ENCODE measurements around the gene CARMIL1.

The CARMIL1 gene

DNA sequence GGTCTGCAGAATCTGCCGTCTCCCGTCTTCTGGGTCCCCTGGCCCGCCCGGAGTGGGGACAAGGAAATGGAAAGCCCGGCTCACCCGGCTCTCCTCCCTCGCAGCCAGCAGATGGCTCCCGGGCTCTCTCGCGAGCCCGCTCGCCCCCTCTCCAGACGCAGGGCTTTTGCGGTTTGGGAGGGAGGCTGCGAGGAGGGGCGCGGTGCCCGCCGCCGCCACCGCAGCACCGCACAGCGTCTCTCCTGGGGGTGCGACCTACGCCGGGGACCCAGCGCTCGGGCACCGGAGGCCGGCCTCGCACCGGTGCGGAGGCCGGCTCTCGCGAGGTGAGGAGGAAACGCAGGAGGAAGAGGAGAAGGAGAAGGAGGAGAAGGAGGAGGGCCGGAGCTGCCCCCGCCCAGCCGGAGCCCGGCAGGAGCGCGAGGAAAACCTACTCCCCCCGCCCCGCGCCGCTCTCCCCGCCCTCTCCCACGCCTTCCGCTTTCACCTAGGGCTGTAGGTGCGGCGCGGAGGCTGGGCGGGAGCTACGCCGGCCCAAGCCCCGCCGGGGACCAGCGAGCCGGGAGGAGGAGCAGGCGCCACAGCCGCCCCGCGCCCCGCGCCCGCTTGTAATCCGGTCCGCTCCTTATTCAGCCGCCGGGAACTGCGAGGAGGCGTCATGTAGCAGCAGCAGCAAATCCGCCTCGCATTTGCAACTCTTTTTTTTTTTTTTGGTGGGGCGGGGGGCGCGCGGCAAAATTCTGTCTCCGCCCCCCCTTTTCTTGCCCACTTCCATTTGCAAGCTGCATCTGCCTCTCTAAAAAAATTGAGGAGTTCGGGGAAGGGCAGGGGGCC, at the start of gene CARMIL1:
Gene CARMIL1, plus strand, starts transcription at position 461 of the 834 bp plus-strand sequence. CDS start 422 bp downstream, outside the sequence.
- peaks cover 2% of the 10 kb centered on the region for H3K4me1 ChIP-seq (ENCODE audit: control insufficient read depth, insufficient read depth, low read length)
- H3K27ac ChIP-seq (ENCODE audit: low read depth, low read length) = no peak within 1 kb of the TSS
- H3K9ac ChIP-seq (ENCODE audit: low read length) = peak within 1 kb of the TSS; percentile 78
- H3K4me3 ChIP-seq (ENCODE audit: low read length) = peak within 1 kb of the TSS; percentile 83
- H3K27me3 ChIP-seq (ENCODE audit: control insufficient read depth, insufficient read depth, low read length) = no peaks in the 10 kb centered on the region
- H3K36me3 ChIP-seq (ENCODE audit: control insufficient read depth, insufficient read depth, low read length) = no peaks in the 10 kb centered on the region

- H3K4me1 ChIP-seq (ENCODE audit: control insufficient read depth, insufficient read depth, low read length) = no peaks in the 10 kb centered on the region
- no peaks in the 10 kb centered on the region for H3K27me3 ChIP-seq (ENCODE audit: control insufficient read depth, insufficient read depth, low read length)
- no peak overlapping the region for H3K9ac ChIP-seq (ENCODE audit: low read length)
- no peak overlapping the region for H3K27ac ChIP-seq (ENCODE audit: low read depth, low read length)
- H3K36me3 ChIP-seq (ENCODE audit: control insufficient read depth, insufficient read depth, low read length) = no peaks in the 10 kb centered on the region
- H3K4me3 ChIP-seq (ENCODE audit: low read length) = no peak overlapping the region
Measured at GRCh38 chr6:25229671-25230321, 49.4 kb upstream of the CARMIL1 start.

GRCh38 chr6:25232479-25232878, 46.7 kb upstream of the CARMIL1 start:
- no peak overlapping the region for H3K27ac ChIP-seq (ENCODE audit: low read depth, low read length)
- no peaks in the 10 kb centered on the region for H3K36me3 ChIP-seq (ENCODE audit: control insufficient read depth, insufficient read depth, low read length)
- H3K9ac ChIP-seq (ENCODE audit: low read length) = no peak overlapping the region
- H3K4me1 ChIP-seq (ENCODE audit: control insufficient read depth, insufficient read depth, low read length) = no peaks in the 10 kb centered on the region
- no peak overlapping the region for H3K4me3 ChIP-seq (ENCODE audit: low read length)
- no peaks in the 10 kb centered on the region for H3K27me3 ChIP-seq (ENCODE audit: control insufficient read depth, insufficient read depth, low read length)

DNA sequence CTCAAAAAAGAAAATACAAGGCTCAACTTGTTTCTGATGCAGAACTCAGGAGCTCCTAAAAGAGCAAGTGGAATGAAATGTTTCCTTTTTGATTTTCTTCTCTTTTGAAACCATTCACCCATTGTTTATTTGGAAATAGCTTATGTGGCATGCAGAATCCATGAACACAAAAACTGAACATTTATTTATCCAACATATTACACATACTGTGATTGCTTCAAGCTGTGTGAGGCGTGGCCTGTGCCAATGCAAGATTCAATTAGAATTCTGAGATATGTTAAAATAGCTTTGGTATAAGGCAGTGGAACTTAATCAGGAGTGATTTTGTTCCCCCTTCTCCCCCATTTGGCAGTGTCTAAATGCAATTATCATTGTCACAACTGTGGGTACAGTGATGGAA, 45.9 kb upstream of the CARMIL1 start:
- H3K36me3 ChIP-seq (ENCODE audit: control insufficient read depth, insufficient read depth, low read length) = no peaks in the 10 kb centered on the region
- H3K4me1 ChIP-seq (ENCODE audit: control insufficient read depth, insufficient read depth, low read length) = no peaks in the 10 kb centered on the region
- no peaks in the 10 kb centered on the region for H3K27me3 ChIP-seq (ENCODE audit: control insufficient read depth, insufficient read depth, low read length)
- H3K27ac ChIP-seq (ENCODE audit: low read depth, low read length) = no peak overlapping the region
- H3K4me3 ChIP-seq (ENCODE audit: low read length) = no peak overlapping the region
- no peak overlapping the region for H3K9ac ChIP-seq (ENCODE audit: low read length)

GRCh38 chr6:25237579-25237978, 41.6 kb upstream of the CARMIL1 start:
- H3K9ac ChIP-seq (ENCODE audit: low read length) = no peak overlapping the region
- no peak overlapping the region for H3K27ac ChIP-seq (ENCODE audit: low read depth, low read length)
- H3K27me3 ChIP-seq (ENCODE audit: control insufficient read depth, insufficient read depth, low read length) = no peaks in the 10 kb centered on the region
- H3K36me3 ChIP-seq (ENCODE audit: control insufficient read depth, insufficient read depth, low read length) = no peaks in the 10 kb centered on the region
- H3K4me3 ChIP-seq (ENCODE audit: low read length) = no peak overlapping the region
- peaks cover 2% of the 10 kb centered on the region for H3K4me1 ChIP-seq (ENCODE audit: control insufficient read depth, insufficient read depth, low read length)

DNA sequence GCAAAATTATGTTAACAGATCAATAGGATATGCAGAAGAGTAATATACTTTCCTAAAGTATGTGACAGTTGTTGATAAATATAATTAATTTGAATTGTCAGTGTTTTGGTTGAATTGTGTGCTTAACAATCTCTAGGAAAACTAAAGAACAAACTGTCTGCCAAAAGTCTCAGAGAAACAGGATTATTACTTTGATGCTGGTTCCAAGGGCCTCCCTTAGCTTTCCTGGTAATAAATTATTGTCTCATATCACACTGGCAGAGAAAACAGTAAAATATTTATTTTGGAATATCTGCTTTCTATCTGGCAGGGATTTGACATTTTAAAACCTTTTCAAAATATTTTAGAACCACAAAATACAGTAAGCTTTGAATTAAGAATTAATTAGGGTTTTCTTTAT, 40.1 kb upstream of the CARMIL1 start:
- no peak overlapping the region for H3K27ac ChIP-seq (ENCODE audit: low read depth, low read length)
- H3K4me1 ChIP-seq (ENCODE audit: control insufficient read depth, insufficient read depth, low read length) = peaks cover 2% of the 10 kb centered on the region

GRCh38 chr6:25239498-25239897, 39.7 kb upstream of the CARMIL1 start:
- no peaks in the 10 kb centered on the region for H3K36me3 ChIP-seq (ENCODE audit: control insufficient read depth, insufficient read depth, low read length)
- no peaks in the 10 kb centered on the region for H3K27me3 ChIP-seq (ENCODE audit: control insufficient read depth, insufficient read depth, low read length)
- no peak overlapping the region for H3K9ac ChIP-seq (ENCODE audit: low read length)
- peaks cover 2% of the 10 kb centered on the region for H3K4me1 ChIP-seq (ENCODE audit: control insufficient read depth, insufficient read depth, low read length)
- H3K4me3 ChIP-seq (ENCODE audit: low read length) = no peak overlapping the region
- no peak overlapping the region for H3K27ac ChIP-seq (ENCODE audit: low read depth, low read length)

More for the DNA sequence above, 40.1 kb upstream of the CARMIL1 start:
- Histone ChIP-seq H3K4me3 (ENCODE audit: low read length) (no peak overlapping the region), H3K9ac (ENCODE audit: low read length) (no peak overlapping the region), H3K36me3 (ENCODE audit: control insufficient read depth, insufficient read depth, low read length) (no peaks in the 10 kb centered on the region), H3K27me3 (ENCODE audit: control insufficient read depth, insufficient read depth, low read length) (no peaks in the 10 kb centered on the region)

DNA sequence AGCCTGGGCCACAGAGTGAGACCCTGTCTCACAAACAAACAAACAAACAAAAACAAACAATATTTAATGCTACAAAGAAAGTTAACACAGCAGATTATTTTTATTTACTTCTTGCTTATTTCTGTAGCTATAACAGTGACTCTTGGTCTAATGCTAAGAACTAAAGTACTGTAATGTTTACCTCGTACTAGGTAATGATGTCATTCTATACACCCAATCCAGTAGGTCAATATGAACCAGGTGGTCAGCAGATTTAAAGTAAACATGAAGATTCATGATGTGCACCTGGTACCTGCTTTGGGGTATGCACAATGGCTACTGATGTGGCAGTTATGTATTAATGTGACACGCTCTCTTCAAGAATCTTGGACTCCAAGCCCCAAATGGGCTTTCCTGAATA, 36.6 kb upstream of the CARMIL1 start:
- Histone ChIP-seq H3K27ac (ENCODE audit: low read depth, low read length) (no peak overlapping the region), H3K4me3 (ENCODE audit: low read length) (no peak overlapping the region), H3K36me3 (ENCODE audit: control insufficient read depth, insufficient read depth, low read length) (no peaks in the 10 kb centered on the region), H3K4me1 (ENCODE audit: control insufficient read depth, insufficient read depth, low read length) (peaks cover 2% of the 10 kb centered on the region), H3K27me3 (ENCODE audit: control insufficient read depth, insufficient read depth, low read length) (no peaks in the 10 kb centered on the region), H3K9ac (ENCODE audit: low read length) (no peak overlapping the region)

- no peaks in the 10 kb centered on the region for H3K4me1 ChIP-seq (ENCODE audit: control insufficient read depth, insufficient read depth, low read length)
- no peak overlapping the region for H3K9ac ChIP-seq (ENCODE audit: low read length)
- no peak overlapping the region for H3K4me3 ChIP-seq (ENCODE audit: low read length)
- H3K27ac ChIP-seq (ENCODE audit: low read depth, low read length) = no peak overlapping the region
- no peaks in the 10 kb centered on the region for H3K27me3 ChIP-seq (ENCODE audit: control insufficient read depth, insufficient read depth, low read length)
- no peaks in the 10 kb centered on the region for H3K36me3 ChIP-seq (ENCODE audit: control insufficient read depth, insufficient read depth, low read length)
Measured at GRCh38 chr6:25244865-25245264, 34.3 kb upstream of the CARMIL1 start.

GRCh38 chr6:25248123-25248522, 31.1 kb upstream of the CARMIL1 start:
- H3K4me1 ChIP-seq (ENCODE audit: control insufficient read depth, insufficient read depth, low read length) = no peaks in the 10 kb centered on the region
- no peak overlapping the region for H3K27ac ChIP-seq (ENCODE audit: low read depth, low read length)
- H3K4me3 ChIP-seq (ENCODE audit: low read length) = no peak overlapping the region
- H3K9ac ChIP-seq (ENCODE audit: low read length) = no peak overlapping the region
- H3K36me3 ChIP-seq (ENCODE audit: control insufficient read depth, insufficient read depth, low read length) = no peaks in the 10 kb centered on the region
- no peaks in the 10 kb centered on the region for H3K27me3 ChIP-seq (ENCODE audit: control insufficient read depth, insufficient read depth, low read length)

GRCh38 chr6:25249133-25249532, 30.0 kb upstream of the CARMIL1 start:
- no peak overlapping the region for H3K27ac ChIP-seq (ENCODE audit: low read depth, low read length)
- H3K4me3 ChIP-seq (ENCODE audit: low read length) = no peak overlapping the region
- no peaks in the 10 kb centered on the region for H3K27me3 ChIP-seq (ENCODE audit: control insufficient read depth, insufficient read depth, low read length)
- H3K36me3 ChIP-seq (ENCODE audit: control insufficient read depth, insufficient read depth, low read length) = no peaks in the 10 kb centered on the region
- no peak overlapping the region for H3K9ac ChIP-seq (ENCODE audit: low read length)
- H3K4me1 ChIP-seq (ENCODE audit: control insufficient read depth, insufficient read depth, low read length) = no peaks in the 10 kb centered on the region

DNA sequence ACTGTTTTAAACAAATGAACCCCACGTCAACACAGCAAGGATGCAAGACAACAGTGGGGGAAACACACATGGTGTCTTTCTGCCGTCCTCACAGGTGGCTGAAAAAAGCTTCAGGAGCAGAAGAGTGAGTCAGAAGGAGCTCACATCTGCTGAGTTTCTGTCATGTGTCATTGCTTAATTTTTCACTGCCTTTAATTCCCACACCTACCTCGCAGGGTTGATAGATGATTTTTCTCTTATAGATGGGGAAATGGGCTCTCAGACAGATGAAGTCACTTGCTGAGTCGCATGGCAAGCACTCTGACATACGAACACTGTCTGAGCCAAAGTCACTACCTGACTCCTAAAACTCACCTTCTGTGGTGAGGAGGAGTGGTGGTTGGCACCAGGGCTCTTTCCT, 28.3 kb upstream of the CARMIL1 start:
- H3K4me3 ChIP-seq (ENCODE audit: low read length) = no peak overlapping the region
- no peak overlapping the region for H3K27ac ChIP-seq (ENCODE audit: low read depth, low read length)
- H3K9ac ChIP-seq (ENCODE audit: low read length) = no peak overlapping the region
- no peaks in the 10 kb centered on the region for H3K4me1 ChIP-seq (ENCODE audit: control insufficient read depth, insufficient read depth, low read length)
- no peaks in the 10 kb centered on the region for H3K36me3 ChIP-seq (ENCODE audit: control insufficient read depth, insufficient read depth, low read length)
- no peaks in the 10 kb centered on the region for H3K27me3 ChIP-seq (ENCODE audit: control insufficient read depth, insufficient read depth, low read length)

- Histone ChIP-seq H3K36me3 (ENCODE audit: control insufficient read depth, insufficient read depth, low read length) (no peaks in the 10 kb centered on the region), H3K4me1 (ENCODE audit: control insufficient read depth, insufficient read depth, low read length) (no peaks in the 10 kb centered on the region), H3K27me3 (ENCODE audit: control insufficient read depth, insufficient read depth, low read length) (no peaks in the 10 kb centered on the region), H3K4me3 (ENCODE audit: low read length) (no peak overlapping the region), H3K27ac (ENCODE audit: low read depth, low read length) (no peak overlapping the region), H3K9ac (ENCODE audit: low read length) (no peak overlapping the region)
Measured at GRCh38 chr6:25251426-25251825, 27.7 kb upstream of the CARMIL1 start.
